HG02981 (cell line): Measurements from ENCODE around the gene LRRC3B.

Experiments used
- ATAC-seq: cut with Tn5 transposase; IDR thresholded peaks from one replicate; pipeline ENCODE4 v1.9.1; 2021; ENCODE audit warnings: mild to moderate bottlenecking, moderate library complexity; ENCODE audit not compliant: unreplicated experiment

LRRC3B gene

GRCh38 chr3:26704736-26705135 lies 82.2 kb downstream of the LRRC3B start:
- no peak for ATAC-seq

DNA sequence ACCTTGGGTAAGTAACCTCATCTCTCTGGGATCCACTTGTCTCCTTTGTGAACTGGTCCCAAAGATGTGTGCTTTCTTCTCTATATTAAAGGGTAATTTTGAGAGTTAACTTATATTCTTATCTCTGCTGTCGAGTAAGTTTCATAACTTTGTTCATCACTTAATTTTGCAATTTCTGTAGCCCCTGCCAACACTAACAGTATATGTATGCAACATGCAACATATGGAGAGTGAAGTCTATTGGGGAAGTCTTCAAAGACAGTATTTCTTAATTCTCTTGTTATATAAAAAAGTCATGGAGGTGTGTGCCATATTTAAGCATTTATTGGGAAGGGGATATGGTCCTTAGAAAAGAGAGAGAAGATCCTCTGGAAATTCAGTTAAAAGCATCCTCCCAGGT lies 85.9 kb downstream of the LRRC3B start:
- no peak for ATAC-seq

DNA sequence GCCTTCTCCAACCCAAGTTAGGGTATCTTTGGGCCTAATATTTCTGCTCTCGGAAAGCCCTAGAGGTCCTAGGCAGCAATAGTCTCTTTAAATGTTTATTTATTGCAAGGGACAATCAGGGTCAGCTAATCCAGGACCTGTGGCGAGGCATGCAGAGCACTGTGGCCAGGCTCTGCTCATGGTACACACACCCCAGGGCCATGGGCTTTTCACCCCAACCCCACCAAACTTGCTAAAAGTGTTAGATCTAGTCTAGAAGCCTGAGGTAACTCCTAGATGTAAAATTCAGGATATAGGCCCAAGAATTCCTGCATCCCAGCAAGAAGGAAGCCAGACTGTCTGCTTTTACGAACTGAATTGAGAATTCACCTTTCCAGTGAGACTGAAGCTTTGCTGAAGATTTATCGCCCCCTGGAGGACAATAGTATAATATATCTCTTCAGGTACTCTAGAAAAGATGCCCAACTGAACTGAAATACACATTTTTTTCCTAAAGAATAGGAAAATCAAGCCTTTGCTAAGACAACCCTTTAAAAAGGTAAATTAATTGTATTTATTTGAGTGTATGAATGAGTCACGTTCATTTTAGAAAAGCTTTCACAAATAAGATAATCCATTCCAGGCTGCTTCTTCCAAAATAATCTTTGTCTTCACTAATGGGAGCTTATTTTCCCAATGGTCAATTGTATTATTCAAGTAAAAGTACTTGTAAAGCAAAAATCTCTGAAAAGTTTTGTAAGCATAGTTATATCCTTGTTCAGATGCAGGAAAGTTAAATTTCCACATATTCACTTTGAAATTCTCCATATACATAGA lies 89.8 kb downstream of the LRRC3B start:
- ATAC-seq, result peak; percentile 87

- no peak for ATAC-seq
Measured at GRCh38 chr3:26713091-26713490, 90.5 kb downstream of the LRRC3B start.

- ATAC-seq, result no peak
Measured at GRCh38 chr3:26714485-26714884, 91.9 kb downstream of the LRRC3B start.

DNA sequence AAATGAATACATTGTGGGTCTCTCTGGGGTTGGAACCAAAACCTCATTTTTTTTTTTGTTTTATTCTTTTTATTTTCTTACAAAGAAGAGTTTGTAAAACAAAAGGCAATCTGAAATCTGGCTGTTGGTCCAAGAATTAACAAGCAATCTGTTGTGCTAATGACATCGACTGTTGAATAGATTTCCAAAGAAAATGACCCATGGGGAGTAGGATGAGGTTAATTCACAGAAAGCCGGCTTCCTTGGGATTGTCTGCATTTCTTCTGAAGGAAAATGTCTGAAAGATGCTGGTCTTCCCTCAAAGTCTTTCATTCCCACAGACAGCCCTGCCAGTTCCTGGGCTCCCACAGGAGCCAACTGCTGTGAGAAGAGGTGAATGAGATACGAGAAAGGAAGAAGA lies 92.9 kb downstream of the LRRC3B start:
- ATAC-seq, result no peak

- ATAC-seq, result no peak
Measured at GRCh38 chr3:26718315-26718714, 95.7 kb downstream of the LRRC3B start.

GRCh38 chr3:26719134-26719533 lies 96.6 kb downstream of the LRRC3B start:
- ATAC-seq, result no peak

DNA sequence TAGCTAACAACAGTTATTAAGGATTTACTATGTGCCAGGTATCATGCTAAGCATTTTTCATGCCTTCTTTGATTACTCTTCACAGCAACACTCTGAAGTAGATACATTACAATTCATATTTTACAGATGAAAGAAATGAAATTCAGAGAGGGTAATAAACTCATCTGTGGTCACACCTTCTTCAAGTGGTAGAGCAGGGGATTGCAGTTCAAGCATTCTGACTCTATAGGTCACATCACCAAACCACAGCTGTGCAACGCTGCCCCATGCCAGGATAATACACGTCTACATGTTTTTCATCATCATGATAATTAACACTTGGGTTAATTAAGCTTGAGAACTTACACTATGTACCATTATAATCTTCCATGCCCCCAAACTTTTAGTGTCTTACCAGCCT lies 98.5 kb downstream of the LRRC3B start:
- no peak for ATAC-seq

DNA sequence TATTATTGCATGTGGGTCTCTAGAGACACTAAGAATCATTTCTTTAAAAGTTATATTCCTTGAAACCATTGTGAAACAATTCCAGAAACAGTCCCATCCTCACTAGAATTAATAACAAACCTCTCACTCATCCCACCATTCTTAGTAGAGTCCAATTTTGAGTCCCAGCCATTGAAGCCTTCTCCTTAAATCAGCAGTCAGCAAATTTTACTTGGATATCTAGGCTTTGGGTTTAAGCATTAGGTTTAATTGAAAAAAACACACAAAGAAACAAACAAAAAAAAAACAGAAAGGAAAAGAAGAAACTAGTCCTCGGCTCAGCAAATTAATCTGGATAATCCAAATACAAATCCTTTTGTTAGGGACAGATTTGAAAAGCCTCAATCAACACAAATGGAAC lies 109.3 kb downstream of the LRRC3B start:
- ATAC-seq, result no peak

GRCh38 chr3:26750263-26750662 lies 127.7 kb downstream of the LRRC3B start:
- ATAC-seq, result no peak

DNA sequence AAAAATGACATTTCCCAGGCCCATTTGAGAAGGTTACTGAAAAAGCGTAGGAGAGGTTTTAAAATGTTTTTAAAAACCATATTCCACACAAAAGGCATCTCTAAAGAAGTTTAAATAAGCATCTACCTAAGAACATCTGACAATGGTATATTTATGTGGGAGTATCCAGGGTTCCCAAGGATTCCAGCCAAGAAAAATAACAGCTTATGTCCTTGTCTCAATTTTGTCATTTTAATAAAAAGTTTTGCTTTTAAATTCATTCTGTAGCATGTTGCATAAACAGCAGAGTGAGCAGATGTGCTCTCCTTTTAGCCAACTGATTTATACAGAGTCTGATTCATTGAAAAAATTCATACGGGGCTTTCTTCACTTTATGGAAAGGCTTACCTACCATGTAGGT lies 129.9 kb downstream of the LRRC3B start:
- no peak for ATAC-seq

DNA sequence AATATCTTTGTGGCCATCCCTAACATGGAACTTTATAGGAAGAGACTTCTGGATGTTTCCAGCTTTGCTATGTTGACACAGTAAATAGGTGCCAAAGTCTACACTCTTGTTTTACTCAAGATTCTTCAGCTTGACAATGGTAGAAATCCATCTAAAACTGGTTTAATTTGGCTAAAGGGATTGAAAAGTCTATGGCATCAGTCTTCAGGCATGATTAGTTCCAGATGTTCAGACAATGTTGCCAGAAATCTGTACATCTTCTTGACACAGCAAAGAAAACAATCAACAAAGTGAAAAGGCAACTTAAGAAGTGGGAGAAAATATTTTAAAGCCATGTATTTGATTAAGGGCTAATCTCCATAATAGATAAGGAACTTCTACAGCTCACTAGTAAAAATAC lies 130.5 kb downstream of the LRRC3B start:
- ATAC-seq, result no peak

DNA sequence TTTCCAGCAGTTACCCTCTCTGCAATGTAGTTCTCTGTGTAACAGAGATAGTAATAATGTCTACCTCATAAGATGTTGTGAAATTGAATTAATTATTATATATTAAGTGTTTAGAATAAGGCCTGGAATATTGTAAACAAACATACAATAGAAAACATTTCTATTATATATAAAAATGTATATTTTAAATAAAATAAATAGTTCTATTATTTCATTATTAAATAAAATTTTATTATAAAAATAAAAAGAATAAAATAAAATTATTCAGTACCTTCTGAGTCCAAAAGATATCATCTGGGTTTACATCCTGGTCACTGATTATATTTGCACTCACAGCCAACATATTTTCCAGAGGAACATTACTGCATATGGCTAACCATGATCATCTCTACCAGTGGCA lies 135.4 kb downstream of the LRRC3B start:
- no peak for ATAC-seq
